GM18507 (cell line): ENCODE results near the gene PSMG4.

Source experiments
- DNase-seq: peaks from one replicate; pipeline ENCODE4 v3.0.0; 2011; ENCODE audit warnings: low read depth; ENCODE audit not compliant: insufficient read length; ENCODE audit errors: extremely low spot score
- FAIRE-seq: peaks from 2 replicates; lab custom pipeline; 2011; peaks lifted over from hg19 to GRCh38; lab: Jason Lieb, UNC

Gene PSMG4

DNA sequence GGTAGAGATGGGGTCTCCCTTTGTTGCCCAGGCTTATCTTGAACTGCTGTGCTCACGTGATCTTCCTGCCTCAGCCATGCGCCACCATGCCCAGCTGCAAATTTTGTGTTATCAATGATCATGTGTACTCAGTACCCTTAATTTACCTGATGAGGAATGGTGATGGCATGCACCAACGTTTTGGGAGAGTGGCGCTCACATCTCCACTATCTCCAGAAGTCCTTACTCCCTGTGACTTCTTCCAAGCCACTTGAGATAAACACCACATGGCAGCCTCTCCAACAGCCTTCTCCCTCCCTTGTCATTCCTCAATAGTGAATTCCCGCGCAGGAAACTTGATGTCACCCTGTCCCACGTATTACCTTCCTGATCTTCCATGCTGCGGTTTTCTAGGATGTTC is 58.1 kb downstream of the PSMG4 start:
- no peak for FAIRE-seq
- DNase-seq = no peak
